Measurements from ENCODE around the gene PRKG1. TPM values are rescaled to one million over a fixed set of nuclear protein-coding genes. Genes with fewer than 3 reads are reported as not detected.

The PRKG1 gene
- total and polyA plus RNA-seq, 2 donors from 2014 or later, result 3.6 to 14.8 TPM

DNA sequence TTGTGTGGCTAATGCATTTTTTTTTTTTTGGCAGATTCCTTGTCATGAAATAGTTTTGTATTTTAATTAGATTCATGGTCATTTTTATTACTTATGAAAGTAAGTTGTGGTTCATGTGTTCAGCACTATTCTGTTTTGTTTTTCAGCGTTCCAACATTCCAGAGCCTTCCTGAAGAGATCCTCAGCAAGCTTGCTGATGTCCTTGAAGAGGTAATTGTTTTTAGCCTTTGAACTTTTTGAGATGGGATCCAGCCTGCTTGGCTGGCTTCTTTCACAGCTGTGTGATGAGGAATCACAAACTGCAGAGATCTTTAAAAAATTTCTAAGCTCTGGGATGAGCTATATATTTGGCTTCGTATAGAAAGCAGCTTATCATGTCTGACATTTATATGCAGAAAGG lies 833.1 kb downstream of the PRKG1 start:
- intact Hi-C loops (cut with DNase I), result no loop called here
- TF ChIP-seq, protein P1, sequence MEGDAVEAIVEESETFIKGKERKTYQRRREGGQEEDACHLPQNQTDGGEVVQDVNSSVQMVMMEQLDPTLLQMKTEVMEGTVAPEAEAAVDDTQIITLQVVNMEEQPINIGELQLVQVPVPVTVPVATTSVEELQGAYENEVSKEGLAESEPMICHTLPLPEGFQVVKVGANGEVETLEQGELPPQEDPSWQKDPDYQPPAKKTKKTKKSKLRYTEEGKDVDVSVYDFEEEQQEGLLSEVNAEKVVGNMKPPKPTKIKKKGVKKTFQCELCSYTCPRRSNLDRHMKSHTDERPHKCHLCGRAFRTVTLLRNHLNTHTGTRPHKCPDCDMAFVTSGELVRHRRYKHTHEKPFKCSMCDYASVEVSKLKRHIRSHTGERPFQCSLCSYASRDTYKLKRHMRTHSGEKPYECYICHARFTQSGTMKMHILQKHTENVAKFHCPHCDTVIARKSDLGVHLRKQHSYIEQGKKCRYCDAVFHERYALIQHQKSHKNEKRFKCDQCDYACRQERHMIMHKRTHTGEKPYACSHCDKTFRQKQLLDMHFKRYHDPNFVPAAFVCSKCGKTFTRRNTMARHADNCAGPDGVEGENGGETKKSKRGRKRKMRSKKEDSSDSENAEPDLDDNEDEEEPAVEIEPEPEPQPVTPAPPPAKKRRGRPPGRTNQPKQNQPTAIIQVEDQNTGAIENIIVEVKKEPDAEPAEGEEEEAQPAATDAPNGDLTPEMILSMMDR (IDR thresholded peaks at IDR 0.05; ENCODE audit: borderline replicate concordance, extremely low read depth, insufficient read depth), result no peak
- Histone ChIP-seq H3K36me3 (ENCODE audit: control insufficient read depth in 2 of 3, insufficient read depth in 3 of 3, low read length in 3 of 3) (no peaks in the 10 kb centered on the region), H3K4me3 (ENCODE audit: low read length in 3 of 3) (no peak overlapping the region), H3K27me3 (ENCODE audit: control insufficient read depth, insufficient read depth, low read length) (no peaks in the 10 kb centered on the region), H3K4me1 (ENCODE audit: control insufficient read depth in 2 of 3, insufficient read depth in 2 of 3, low read depth in 1 of 3, low read length in 3 of 3) (no peaks in the 10 kb centered on the region), H3K9me3 (ENCODE audit: control insufficient read depth in 2 of 3, insufficient read depth in 1 of 3, low read length in 3 of 3) (no peaks in the 10 kb centered on the region), H3K9ac (ENCODE audit: low read length in 3 of 3) (no peak overlapping the region), H3K27ac (ENCODE audit: low read depth in 2 of 2, low read length in 2 of 2) (no peak overlapping the region)
- no peak for DNase-seq
- no peak for FAIRE-seq

DNA sequence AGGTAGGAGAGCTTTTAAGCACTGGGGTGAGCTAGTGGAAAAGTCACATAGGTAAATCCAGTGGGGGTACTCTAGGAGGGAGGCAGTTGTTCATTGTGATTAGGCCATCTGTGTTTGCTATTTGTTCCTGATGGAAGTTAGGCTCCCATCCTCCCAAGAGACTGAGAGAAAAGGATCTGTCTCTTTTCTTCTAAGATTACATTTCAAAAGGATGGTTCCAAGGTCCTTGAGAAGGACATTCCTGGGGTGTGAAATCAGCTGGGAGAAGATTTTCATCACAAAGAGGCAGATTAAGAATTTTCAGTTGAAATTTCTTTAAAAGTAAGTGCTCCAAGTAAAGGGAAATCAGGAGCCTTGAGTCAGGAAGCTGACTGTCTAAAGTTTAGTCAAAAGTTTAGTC lies 835.9 kb downstream of the PRKG1 start:
- H3K27ac ChIP-seq (ENCODE audit: low read depth in 2 of 2, low read length in 2 of 2), result no peak overlapping the region
- TF ChIP-seq, protein P1 (IDR thresholded peaks at IDR 0.05; ENCODE audit: borderline replicate concordance, extremely low read depth, insufficient read depth), result no peak
- intact Hi-C loops (cut with DNase I), result no loop called here

DNA sequence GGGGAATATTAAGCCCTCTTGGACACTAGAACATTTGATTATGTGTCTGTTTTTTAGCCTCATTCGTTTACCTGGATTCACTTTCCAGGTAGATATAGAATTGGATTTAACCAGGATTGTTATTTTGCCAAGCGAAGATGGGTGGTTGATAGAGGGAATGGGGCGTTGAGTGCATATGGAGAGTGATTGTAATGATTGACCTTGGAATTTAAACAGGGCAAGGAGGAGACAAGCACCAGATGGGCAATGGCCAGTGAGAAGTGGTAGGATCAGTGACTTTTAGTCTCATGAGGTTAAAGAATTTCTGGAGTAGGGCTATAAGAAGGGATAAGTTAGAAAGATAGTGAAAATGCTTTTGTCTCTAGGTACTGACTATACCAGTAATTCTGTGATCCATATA lies 836.3 kb downstream of the PRKG1 start:
- FAIRE-seq (no peak), DNase-seq (no peak)
- Histone ChIP-seq H3K36me3 (ENCODE audit: control insufficient read depth in 2 of 3, insufficient read depth in 3 of 3, low read length in 3 of 3) (no peaks in the 10 kb centered on the region), H3K27ac (ENCODE audit: low read depth in 2 of 2, low read length in 2 of 2) (no peak overlapping the region), H3K4me1 (ENCODE audit: control insufficient read depth in 2 of 3, insufficient read depth in 2 of 3, low read depth in 1 of 3, low read length in 3 of 3) (no peaks in the 10 kb centered on the region), H3K27me3 (ENCODE audit: control insufficient read depth, insufficient read depth, low read length) (no peaks in the 10 kb centered on the region), H3K9me3 (ENCODE audit: control insufficient read depth in 2 of 3, insufficient read depth in 1 of 3, low read length in 3 of 3) (no peaks in the 10 kb centered on the region), H3K4me3 (ENCODE audit: low read length in 3 of 3) (no peak overlapping the region), H3K9ac (ENCODE audit: low read length in 3 of 3) (no peak overlapping the region)
- TF ChIP-seq, protein P1 (IDR thresholded peaks at IDR 0.05; ENCODE audit: borderline replicate concordance, extremely low read depth, insufficient read depth), result no peak
- intact Hi-C loops (cut with DNase I), result no loop called here

More for the DNA sequence above, 835.9 kb downstream of the PRKG1 start:
- DNase-seq (no peak), FAIRE-seq (no peak)
- no peaks in the 10 kb centered on the region for H3K9me3 ChIP-seq (ENCODE audit: control insufficient read depth in 2 of 3, insufficient read depth in 1 of 3, low read length in 3 of 3)
- no peaks in the 10 kb centered on the region for H3K4me1 ChIP-seq (ENCODE audit: control insufficient read depth in 2 of 3, insufficient read depth in 2 of 3, low read depth in 1 of 3, low read length in 3 of 3)
- no peaks in the 10 kb centered on the region for H3K36me3 ChIP-seq (ENCODE audit: control insufficient read depth in 2 of 3, insufficient read depth in 3 of 3, low read length in 3 of 3)
- no peak overlapping the region for H3K9ac ChIP-seq (ENCODE audit: low read length in 3 of 3)
- no peaks in the 10 kb centered on the region for H3K27me3 ChIP-seq (ENCODE audit: control insufficient read depth, insufficient read depth, low read length)
- H3K4me3 ChIP-seq (ENCODE audit: low read length in 3 of 3), result no peak overlapping the region

DNA sequence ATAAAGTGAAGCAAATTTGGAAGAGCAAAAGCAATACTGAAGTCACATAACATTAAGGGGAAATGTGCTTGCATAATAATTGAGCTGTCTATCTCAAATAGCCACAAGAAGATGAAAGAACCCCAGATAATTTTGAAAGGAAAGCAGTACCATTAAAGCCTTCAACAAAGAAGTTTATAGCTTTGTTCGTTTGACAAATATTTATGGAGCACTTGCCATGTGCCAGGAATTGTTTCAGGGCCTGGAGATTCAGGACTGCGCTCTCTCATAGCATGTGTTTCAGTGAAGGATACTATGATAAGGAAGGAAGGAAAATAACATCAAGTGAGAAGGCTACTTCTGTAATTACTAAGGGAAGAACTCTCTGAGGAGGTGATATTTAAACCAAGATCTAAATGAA lies 837.4 kb downstream of the PRKG1 start:
- H3K27ac ChIP-seq (ENCODE audit: low read depth in 2 of 2, low read length in 2 of 2), result no peak overlapping the region
- intact Hi-C loops (cut with DNase I), result no loop called here
- no peaks in the 10 kb centered on the region for H3K9me3 ChIP-seq (ENCODE audit: control insufficient read depth in 2 of 3, insufficient read depth in 1 of 3, low read length in 3 of 3)
- H3K27me3 ChIP-seq (ENCODE audit: control insufficient read depth, insufficient read depth, low read length), result no peaks in the 10 kb centered on the region
- DNase-seq (peak in 2 of 5 donors; percentile 43 to 59), FAIRE-seq (no peak)
- no peaks in the 10 kb centered on the region for H3K36me3 ChIP-seq (ENCODE audit: control insufficient read depth in 2 of 3, insufficient read depth in 3 of 3, low read length in 3 of 3)
- no peak overlapping the region for H3K4me3 ChIP-seq (ENCODE audit: low read length in 3 of 3)
- TF ChIP-seq, protein P1 (IDR thresholded peaks at IDR 0.05; ENCODE audit: borderline replicate concordance, extremely low read depth, insufficient read depth), result no peak
- H3K4me1 ChIP-seq (ENCODE audit: control insufficient read depth in 2 of 3, insufficient read depth in 2 of 3, low read depth in 1 of 3, low read length in 3 of 3), result no peaks in the 10 kb centered on the region
- H3K9ac ChIP-seq (ENCODE audit: low read length in 3 of 3), result no peak overlapping the region
